AG04450 (cell line): ENCODE results near the gene MYO1D. TPM values are rescaled to one million over a fixed set of nuclear protein-coding genes. Genes with fewer than 3 reads are reported as not detected.
A peak's percentile ranks its signal among the peaks of the same experiment; 100 is the strongest.

ENCODE experiments used
- CTCF ChIA-PET: fragments of 300-600, 350-600 bp; formaldehyde crosslinking; extraction: SDS; loops from one replicate; lab custom pipeline; 2022; ENCODE audit warnings: antibody characterized with exemption, inconsistent platforms; lab: Charles Lee
- POLR2A ChIA-PET: fragments of 350-600 bp; formaldehyde crosslinking; extraction: SDS; loops from one replicate; lab custom pipeline; 2021; ENCODE audit warnings: antibody characterized with exemption, inconsistent platforms; lab: Yijun Ruan, JAX
- DNase-seq: peaks from one replicate; pipeline ENCODE4 v3.0.0-alpha.2; 2011; ENCODE audit warnings: low read depth, low spot score
- H3K27ac ChIP-seq: one replicate; pipeline ENCODE4 v1.5.1; 2012; ENCODE audit warnings: low read depth, low read length, control low read depth
- H3K27me3 ChIP-seq: one replicate; pipeline ENCODE4 v1.6.0; 2012; ENCODE audit warnings: low read length; ENCODE audit not compliant: control insufficient read depth, insufficient read depth
- H3K4me3 ChIP-seq: 2 replicates; pipeline ENCODE4 v1.5.1; 2011; ENCODE audit warnings: mild to moderate bottlenecking, low read depth, low read length, control low read depth
- H3K9me3 ChIP-seq: 2 replicates; pipeline ENCODE4 v1.5.1; 2012; ENCODE audit warnings: low read length; ENCODE audit not compliant: control insufficient read depth, insufficient read depth
- polyA plus RNA-seq: library from polyadenylated mRNA; depleted of rRNA; stranded (reverse); fragments of >200 nt; gene quantifications from 2 replicates; pipeline ENCODE4 v1.2.3, GENCODE V29; 2011
- TF ChIP-seq, protein P1 (sequence below): IDR thresholded peaks from 2 replicates; pipeline ENCODE4 v1.5.1; 2011; ENCODE audit warnings: low read depth, low read length, control low read depth, inconsistent platforms

Gene MYO1D
- polyA plus RNA-seq, 1 experiment = 1.1 TPM

DNA sequence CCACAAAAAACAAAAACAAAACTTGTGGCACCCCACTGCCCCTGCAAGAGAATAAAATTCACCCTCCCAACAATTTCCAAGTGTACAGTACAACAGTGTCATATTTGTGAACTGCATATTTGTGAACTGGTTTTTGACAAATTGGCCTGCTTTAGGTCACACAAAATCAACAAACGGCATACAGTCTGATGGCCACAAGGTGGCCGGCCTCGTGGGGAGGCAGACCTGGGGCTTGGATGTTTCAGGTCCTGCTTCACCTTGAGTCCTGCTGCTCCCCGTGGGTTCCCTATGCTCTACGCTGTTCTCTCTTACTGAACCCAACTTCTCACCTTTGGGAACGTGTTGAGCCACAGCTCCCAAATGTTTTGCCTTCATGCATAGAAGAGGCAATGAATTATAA is 287.9 kb downstream of the MYO1D start:
- ChIA-PET POLR2A (no interaction called here), CTCF (interaction anchor here (1.7 kb wide), 1 partner anchor 70 kb away, joined by 5 read pairs; no protein-coding TSS in a partner anchor)
- no peaks in the 10 kb centered on the region for H3K9me3 ChIP-seq
- TF ChIP-seq, protein P1, sequence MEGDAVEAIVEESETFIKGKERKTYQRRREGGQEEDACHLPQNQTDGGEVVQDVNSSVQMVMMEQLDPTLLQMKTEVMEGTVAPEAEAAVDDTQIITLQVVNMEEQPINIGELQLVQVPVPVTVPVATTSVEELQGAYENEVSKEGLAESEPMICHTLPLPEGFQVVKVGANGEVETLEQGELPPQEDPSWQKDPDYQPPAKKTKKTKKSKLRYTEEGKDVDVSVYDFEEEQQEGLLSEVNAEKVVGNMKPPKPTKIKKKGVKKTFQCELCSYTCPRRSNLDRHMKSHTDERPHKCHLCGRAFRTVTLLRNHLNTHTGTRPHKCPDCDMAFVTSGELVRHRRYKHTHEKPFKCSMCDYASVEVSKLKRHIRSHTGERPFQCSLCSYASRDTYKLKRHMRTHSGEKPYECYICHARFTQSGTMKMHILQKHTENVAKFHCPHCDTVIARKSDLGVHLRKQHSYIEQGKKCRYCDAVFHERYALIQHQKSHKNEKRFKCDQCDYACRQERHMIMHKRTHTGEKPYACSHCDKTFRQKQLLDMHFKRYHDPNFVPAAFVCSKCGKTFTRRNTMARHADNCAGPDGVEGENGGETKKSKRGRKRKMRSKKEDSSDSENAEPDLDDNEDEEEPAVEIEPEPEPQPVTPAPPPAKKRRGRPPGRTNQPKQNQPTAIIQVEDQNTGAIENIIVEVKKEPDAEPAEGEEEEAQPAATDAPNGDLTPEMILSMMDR = peak; percentile 16; the same call in 1 of the 2 replicates
- DNase-seq = no peak
- no peak overlapping the region for H3K4me3 ChIP-seq
- H3K27me3 ChIP-seq = no peaks in the 10 kb centered on the region
- H3K27ac ChIP-seq = no peak overlapping the region

DNA sequence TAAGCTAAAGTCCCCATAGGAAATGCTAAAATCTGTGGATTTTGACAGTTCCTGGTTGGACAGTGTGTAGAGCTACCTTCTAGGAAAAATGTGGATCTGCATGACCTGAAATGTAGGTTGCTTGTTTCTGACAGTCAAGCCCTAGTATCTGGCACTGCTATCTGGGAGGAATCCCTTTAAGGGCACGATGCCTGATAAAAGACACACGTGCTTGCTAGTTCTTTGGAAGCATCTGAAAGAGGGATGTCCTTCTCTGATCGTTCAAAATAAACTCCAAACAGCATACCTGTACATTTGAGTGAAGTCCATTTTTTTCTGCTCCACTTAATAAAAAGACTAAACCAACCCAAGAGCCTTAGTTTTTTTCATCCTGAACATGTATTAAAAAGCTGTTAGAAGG is 288.8 kb downstream of the MYO1D start:
- H3K27ac ChIP-seq = no peak overlapping the region
- no peaks in the 10 kb centered on the region for H3K9me3 ChIP-seq
- POLR2A ChIA-PET = no interaction called here
- TF ChIP-seq, protein P1 = no peak
- CTCF ChIA-PET = no interaction called here
- DNase-seq = no peak
- no peaks in the 10 kb centered on the region for H3K27me3 ChIP-seq
- no peak overlapping the region for H3K4me3 ChIP-seq

DNA sequence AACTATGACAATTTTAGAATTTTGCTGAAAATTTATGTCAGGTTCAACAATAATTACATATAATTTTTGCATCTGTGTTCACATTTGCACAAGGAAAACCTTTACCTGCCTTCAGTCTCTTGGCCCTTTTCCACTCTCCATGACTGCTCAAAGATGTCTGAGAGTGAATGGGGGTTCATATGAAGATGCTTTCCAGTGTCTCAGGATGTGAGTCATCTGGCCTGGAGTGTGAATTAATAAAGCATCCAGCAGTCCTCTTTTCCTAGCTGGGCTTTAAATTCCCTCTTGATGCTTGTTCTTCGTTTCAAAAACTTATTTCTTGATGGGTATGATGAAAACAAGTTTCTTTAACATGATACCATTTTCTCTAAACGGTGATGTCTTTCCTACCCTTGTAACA is 290.3 kb downstream of the MYO1D start:
- no peak for DNase-seq
- no peaks in the 10 kb centered on the region for H3K9me3 ChIP-seq
- ChIA-PET CTCF (interaction anchor here (0.7 kb wide), 1 partner anchor 18 kb away, joined by 6 read pairs; no protein-coding TSS in a partner anchor), POLR2A (no interaction called here)
- TF ChIP-seq, protein P1 = no peak
- no peak overlapping the region for H3K27ac ChIP-seq
- H3K27me3 ChIP-seq = no peaks in the 10 kb centered on the region
- H3K4me3 ChIP-seq = no peak overlapping the region

DNA sequence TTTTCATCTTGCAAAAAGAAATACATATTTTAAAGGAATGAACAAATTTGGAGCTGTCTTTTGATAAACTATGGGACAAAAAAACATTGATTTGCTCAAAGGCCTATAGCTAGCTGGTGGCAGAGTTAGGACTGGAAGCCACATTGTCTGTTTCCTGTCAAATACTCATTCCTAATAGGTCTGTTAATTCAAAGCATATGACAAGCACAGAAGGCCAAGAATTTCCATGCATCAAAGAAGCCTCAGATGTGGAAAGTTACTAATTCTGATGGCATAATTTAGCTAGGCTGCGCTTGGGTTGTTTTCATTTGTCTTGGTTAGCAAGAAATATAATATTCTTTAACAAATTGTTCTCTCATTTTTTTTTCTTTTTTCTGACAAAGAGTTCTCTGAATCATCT is 292.1 kb downstream of the MYO1D start:
- H3K4me3 ChIP-seq = no peak overlapping the region
- DNase-seq = no peak
- no peaks in the 10 kb centered on the region for H3K9me3 ChIP-seq
- ChIA-PET POLR2A (no interaction called here), CTCF (no interaction called here)
- H3K27me3 ChIP-seq = no peaks in the 10 kb centered on the region
- TF ChIP-seq, protein P1 = no peak
- no peak overlapping the region for H3K27ac ChIP-seq

DNA sequence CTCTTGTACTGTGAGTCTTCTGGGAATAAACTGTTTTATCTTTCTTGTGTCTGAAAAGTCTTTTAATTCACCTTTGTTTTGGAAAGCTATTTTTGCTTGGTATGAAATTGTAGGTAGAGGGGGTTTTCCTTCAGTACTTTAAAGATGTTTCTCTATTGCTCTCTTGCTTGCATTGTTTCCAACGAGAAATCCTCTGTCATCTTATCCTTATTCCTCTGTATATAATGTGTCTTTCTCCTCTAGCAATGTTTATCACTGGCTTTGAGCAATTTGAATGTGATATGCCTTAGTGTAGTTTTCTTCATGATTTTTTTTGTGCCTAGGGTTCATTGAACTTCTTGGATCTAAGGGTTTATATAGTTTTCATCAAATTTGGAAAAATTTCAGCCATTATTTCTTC is 293.9 kb downstream of the MYO1D start:
- Histone ChIP-seq H3K27me3 (peaks cover 3% of the 10 kb centered on the region), H3K4me3 (no peak overlapping the region), H3K9me3 (no peaks in the 10 kb centered on the region), H3K27ac (no peak overlapping the region)
- CTCF ChIA-PET = no interaction called here
- DNase-seq = no peak
- POLR2A ChIA-PET = no interaction called here
- TF ChIP-seq, protein P1 = no peak
